IPS-15b (cell line): ENCODE data around the gene COPB2.
A peak's percentile ranks its signal among the peaks of the same experiment; 100 is the strongest.
"Not testable (repeated sequence)": the region's sequence is repeated elsewhere in the genome, so short reads cannot be mapped to it uniquely, and the experiment has no call there.

Experiments
- H3K27me3 ChIP-seq: one replicate; pipeline ENCODE4 v1.6.1; 2013; ENCODE audit warnings: low read length; ENCODE audit not compliant: control insufficient read depth, insufficient read depth
- H3K36me3 ChIP-seq: one replicate; pipeline ENCODE4 v1.6.1; 2013; ENCODE audit warnings: low read length; ENCODE audit not compliant: control insufficient read depth, insufficient read depth
- H3K4me1 ChIP-seq: one replicate; pipeline ENCODE4 v1.6.1; 2013; ENCODE audit warnings: mild to moderate bottlenecking, low read length; ENCODE audit not compliant: control insufficient read depth, insufficient read depth
- H3K4me3 ChIP-seq: one replicate; pipeline ENCODE4 v1.5.1; 2013; ENCODE audit warnings: low read depth, low read length
- H3K9ac ChIP-seq: one replicate; pipeline ENCODE4 v1.6.1; 2013; ENCODE audit warnings: low read depth, mild to moderate bottlenecking, low read length
- H3K9me3 ChIP-seq: one replicate; pipeline ENCODE4 v1.6.1; 2013; ENCODE audit warnings: mild to moderate bottlenecking, low read length; ENCODE audit not compliant: control insufficient read depth, insufficient read depth

The COPB2 gene

DNA sequence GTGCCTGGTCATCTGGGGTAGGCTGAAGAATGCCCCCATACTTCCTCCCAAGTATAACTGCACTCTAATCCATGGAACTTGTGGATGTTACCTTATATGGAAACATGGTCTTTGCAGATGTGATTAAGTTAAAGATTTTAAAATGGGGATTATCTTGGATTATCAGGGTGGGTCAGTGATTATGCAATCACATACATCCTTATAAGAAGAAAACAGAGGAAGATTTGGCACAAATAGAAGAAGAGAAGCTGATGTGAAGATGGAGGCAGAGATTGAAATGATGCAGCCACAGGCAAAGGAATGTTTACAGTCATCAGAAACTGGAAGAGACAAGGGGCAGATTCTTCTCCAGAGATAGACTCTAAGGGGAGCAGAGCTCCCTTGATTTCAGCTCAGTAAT is 47.4 kb downstream of the COPB2 start:
- Histone ChIP-seq H3K9ac (no peak overlapping the region), H3K9me3 (no peaks in the 10 kb centered on the region), H3K4me3 (no peak overlapping the region), H3K36me3 (no peaks in the 10 kb centered on the region), H3K4me1 (no peaks in the 10 kb centered on the region), H3K27me3 (peaks cover 33% of the 10 kb centered on the region)

DNA sequence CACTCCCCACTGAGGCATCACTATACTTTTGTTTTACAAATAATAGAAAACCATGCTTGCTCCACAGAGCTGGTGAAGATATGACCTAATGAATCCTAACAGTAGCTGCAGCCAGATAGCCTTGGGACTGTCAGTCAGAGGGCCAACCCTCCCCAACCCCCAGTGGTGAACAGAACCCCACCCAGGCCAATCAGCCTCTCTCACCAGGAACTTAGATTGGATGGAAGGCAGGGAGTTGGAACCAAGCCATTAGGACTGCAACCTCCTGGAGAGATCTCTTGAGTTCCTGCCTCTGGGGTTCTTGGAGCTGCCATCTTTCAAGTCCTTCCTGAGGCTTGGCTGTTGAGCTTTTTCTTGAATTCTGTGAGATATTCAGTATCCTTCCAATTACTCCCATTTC is 48.7 kb downstream of the COPB2 start:
- Histone ChIP-seq H3K27me3 (peaks cover 33% of the 10 kb centered on the region), H3K9me3 (no peaks in the 10 kb centered on the region)

GRCh38 chr3:139339219-139339906 is 50.1 kb downstream of the COPB2 start:
- H3K36me3 ChIP-seq, result no peaks in the 10 kb centered on the region
- no peaks in the 10 kb centered on the region for H3K9me3 ChIP-seq
- H3K27me3 ChIP-seq, result peaks cover 33% of the 10 kb centered on the region
- H3K9ac ChIP-seq, result no peak overlapping the region
- no peak overlapping the region for H3K4me3 ChIP-seq
- no peaks in the 10 kb centered on the region for H3K4me1 ChIP-seq

More for the DNA sequence above, 48.7 kb downstream of the COPB2 start:
- no peaks in the 10 kb centered on the region for H3K4me1 ChIP-seq
- no peak overlapping the region for H3K4me3 ChIP-seq
- no peaks in the 10 kb centered on the region for H3K36me3 ChIP-seq
- H3K9ac ChIP-seq, result no peak overlapping the region

- Histone ChIP-seq H3K9me3 (no peaks in the 10 kb centered on the region), H3K4me3 (no peak overlapping the region), H3K27me3 (peaks cover 33% of the 10 kb centered on the region), H3K9ac (no peak overlapping the region), H3K4me1 (no peaks in the 10 kb centered on the region), H3K36me3 (no peaks in the 10 kb centered on the region)
Observed at GRCh38 chr3:139338405-139338804, 51.0 kb downstream of the COPB2 start.

- peaks cover 25% of the 10 kb centered on the region for H3K27me3 ChIP-seq
- not testable (repeated sequence) for H3K9ac ChIP-seq, H3K36me3 ChIP-seq, H3K4me3 ChIP-seq, H3K4me1 ChIP-seq, H3K9me3 ChIP-seq
Observed at GRCh38 chr3:139334675-139335074, 54.8 kb downstream of the COPB2 start.

GRCh38 chr3:139332092-139332491 is 57.4 kb downstream of the COPB2 start:
- no peak overlapping the region for H3K4me3 ChIP-seq
- no peaks in the 10 kb centered on the region for H3K36me3 ChIP-seq
- H3K27me3 ChIP-seq, result peaks cover 30% of the 10 kb centered on the region
- no peaks in the 10 kb centered on the region for H3K9me3 ChIP-seq
- H3K9ac ChIP-seq, result no peak overlapping the region
- no peaks in the 10 kb centered on the region for H3K4me1 ChIP-seq

- Histone ChIP-seq H3K36me3 (peaks cover 1% of the 10 kb centered on the region), H3K9ac (no peak overlapping the region), H3K9me3 (no peaks in the 10 kb centered on the region), H3K27me3 (peaks cover 30% of the 10 kb centered on the region), H3K4me1 (no peaks in the 10 kb centered on the region), H3K4me3 (peak overlapping the region; percentile 30)
Observed at GRCh38 chr3:139329364-139329850, 60.0 kb downstream of the COPB2 start.

DNA sequence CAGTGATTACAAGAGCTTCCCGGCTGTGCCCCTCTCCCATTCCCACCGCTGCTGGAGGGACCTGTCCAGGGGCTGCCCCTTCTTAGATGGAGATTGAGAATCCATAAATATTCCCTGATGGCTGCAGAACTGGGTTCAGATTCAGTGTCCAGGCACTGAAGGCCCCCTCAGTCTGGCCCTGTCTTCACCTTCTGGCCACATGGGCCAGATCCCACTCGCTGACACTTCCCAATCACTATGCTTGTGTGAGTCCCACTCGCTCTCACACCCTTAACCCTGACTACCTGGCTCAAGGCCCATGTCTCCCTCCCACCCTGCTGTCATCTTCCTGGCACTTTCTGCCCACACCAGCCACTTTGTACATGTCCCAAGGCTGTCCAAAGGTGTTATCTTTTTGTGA is 61.1 kb downstream of the COPB2 start:
- H3K4me3 ChIP-seq, result no peak overlapping the region
- peaks cover 31% of the 10 kb centered on the region for H3K27me3 ChIP-seq
- peaks cover 5% of the 10 kb centered on the region for H3K36me3 ChIP-seq
- no peak overlapping the region for H3K9ac ChIP-seq
- no peaks in the 10 kb centered on the region for H3K4me1 ChIP-seq
- H3K9me3 ChIP-seq, result no peaks in the 10 kb centered on the region

- no peak overlapping the region for H3K9ac ChIP-seq
- peaks cover 31% of the 10 kb centered on the region for H3K27me3 ChIP-seq
- no peak overlapping the region for H3K4me3 ChIP-seq
- H3K36me3 ChIP-seq, result peaks cover 5% of the 10 kb centered on the region
- H3K9me3 ChIP-seq, result no peaks in the 10 kb centered on the region
- H3K4me1 ChIP-seq, result no peaks in the 10 kb centered on the region
Observed at GRCh38 chr3:139327861-139328260, 61.6 kb downstream of the COPB2 start.

DNA sequence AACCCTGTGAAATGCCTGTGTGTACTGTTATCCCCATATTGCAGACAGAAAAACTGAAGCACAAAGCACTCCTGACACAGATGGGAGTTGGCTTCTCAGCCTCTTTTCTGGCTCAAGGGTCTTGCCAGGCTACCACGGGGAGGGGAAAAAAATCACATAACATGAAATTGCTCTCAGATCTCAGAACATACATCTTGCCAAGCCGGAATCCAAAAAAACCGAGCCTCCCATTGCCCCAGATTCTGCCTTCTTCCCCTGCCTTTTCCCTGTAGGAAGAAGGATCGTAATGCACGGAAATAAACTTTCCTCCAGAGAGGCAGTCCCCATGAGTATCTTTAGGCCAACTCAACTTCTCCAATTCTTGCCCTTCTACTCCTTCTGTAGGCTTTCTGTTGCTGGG is 62.2 kb downstream of the COPB2 start:
- peaks cover 5% of the 10 kb centered on the region for H3K36me3 ChIP-seq
- H3K4me1 ChIP-seq, result no peaks in the 10 kb centered on the region
- peaks cover 30% of the 10 kb centered on the region for H3K27me3 ChIP-seq
- H3K4me3 ChIP-seq, result no peak overlapping the region
- H3K9ac ChIP-seq, result no peak overlapping the region
- H3K9me3 ChIP-seq, result no peaks in the 10 kb centered on the region

GRCh38 chr3:139326707-139327106 is 62.7 kb downstream of the COPB2 start:
- no peaks in the 10 kb centered on the region for H3K9me3 ChIP-seq

DNA sequence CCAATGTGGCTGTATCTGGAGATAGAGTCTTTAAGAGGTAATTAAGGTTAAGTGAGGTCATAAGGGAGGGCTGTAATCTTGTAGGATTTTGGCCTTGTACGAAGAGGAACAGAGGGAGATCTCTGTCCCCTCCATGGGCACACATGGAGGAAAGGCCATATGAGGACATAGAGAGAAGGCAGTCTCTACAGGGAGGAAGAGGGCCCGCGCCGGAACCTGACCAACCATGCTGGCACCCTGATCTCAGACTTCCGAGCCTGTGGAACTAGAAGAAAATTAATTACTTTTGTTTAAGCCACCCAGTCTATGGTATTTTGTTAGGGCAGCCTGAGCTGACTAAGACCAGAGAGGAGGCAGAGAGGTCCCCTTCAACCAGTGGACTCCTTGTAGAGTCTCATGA is 63.3 kb downstream of the COPB2 start:
- Histone ChIP-seq H3K36me3 (peaks cover 5% of the 10 kb centered on the region), H3K9me3 (no peaks in the 10 kb centered on the region), H3K27me3 (peaks cover 24% of the 10 kb centered on the region), H3K4me1 (no peaks in the 10 kb centered on the region), H3K4me3 (no peak overlapping the region), H3K9ac (no peak overlapping the region)

More at GRCh38 chr3:139326707-139327106, 62.7 kb downstream of the COPB2 start:
- H3K4me3 ChIP-seq, result no peak overlapping the region
- peaks cover 5% of the 10 kb centered on the region for H3K36me3 ChIP-seq
- no peak overlapping the region for H3K9ac ChIP-seq
- peaks cover 25% of the 10 kb centered on the region for H3K27me3 ChIP-seq
- no peaks in the 10 kb centered on the region for H3K4me1 ChIP-seq
